HL-60 (cell line): Measurements from ENCODE around the gene MAB21L3.

Experiments used
- DNase-seq, 2 experiments: peaks; one replicate each; pipeline ENCODE4 v3.0.0-alpha.2; 2010 to 2020; ENCODE audit warnings: low read depth in 1 of 2, low spot score in 1 of 2
- H3K27ac ChIP-seq: fragments of 250-450 bp; sonication (Bioruptor Pico); replicated peaks from 2 replicates; pipeline ENCODE4 v1.5.1; 2020; ENCODE audit warnings: mild to moderate bottlenecking, moderate library complexity
- H3K27me3 ChIP-seq: fragments of 250-450 bp; sonication (Bioruptor Pico); 2 replicates; pipeline ENCODE4 v1.5.1; 2021; ENCODE audit warnings: mild to moderate bottlenecking, moderate library complexity; ENCODE audit not compliant: insufficient read depth, poor library complexity, severe bottlenecking
- H3K4me3 ChIP-seq: replicated peaks from 2 replicates; pipeline ENCODE4 v1.5.1; 2011; ENCODE audit warnings: mild to moderate bottlenecking, control low read depth, low read length; ENCODE audit not compliant: insufficient read depth
- CTCF ChIP-seq: IDR thresholded peaks from one replicate; pipeline ENCODE4 v1.5.1; 2011; ENCODE audit warnings: low read length, control low read depth, inconsistent platforms; ENCODE audit not compliant: insufficient read depth
- GABPA ChIP-seq: IDR thresholded peaks from 2 replicates; pipeline ENCODE4 v1.6.1; 2012; ENCODE audit warnings: low read depth
- POLR2AphosphoS5 ChIP-seq: IDR thresholded peaks from 2 replicates; pipeline ENCODE4 v1.6.1; 2012; ENCODE audit warnings: low read depth
- REST ChIP-seq: IDR thresholded peaks from 2 replicates; pipeline ENCODE4 v1.6.1; 2012; ENCODE audit warnings: low read depth; ENCODE audit not compliant: insufficient replicate concordance
- SPI1 ChIP-seq: IDR thresholded peaks from 2 replicates; pipeline ENCODE4 v1.6.1; 2012; ENCODE audit warnings: low read depth, mild to moderate bottlenecking, borderline replicate concordance

The MAB21L3 gene

GRCh38 chr1:116126281-116126680, 15.1 kb downstream of the MAB21L3 start:
- no peak for DNase-seq
- TF ChIP-seq GABPA (no peak), SPI1 (no peak), POLR2AphosphoS5 (no peak), CTCF (no peak), REST (no peak)
- no peaks in the 10 kb centered on the region for H3K27me3 ChIP-seq
- no peak overlapping the region for H3K27ac ChIP-seq
- H3K4me3 ChIP-seq, result no peak overlapping the region

GRCh38 chr1:116127123-116127847, 16.1 kb downstream of the MAB21L3 start:
- DNase-seq, result peak in 1 of 2 experiments; percentile 18
- TF ChIP-seq POLR2AphosphoS5 (no peak), SPI1 (no peak), GABPA (no peak), REST (no peak), CTCF (no peak)
- Histone ChIP-seq H3K27me3 (no peaks in the 10 kb centered on the region), H3K4me3 (no peak overlapping the region), H3K27ac (no peak overlapping the region)

- DNase-seq, result no peak
- H3K27me3 ChIP-seq, result no peaks in the 10 kb centered on the region
- H3K4me3 ChIP-seq, result no peak overlapping the region
- TF ChIP-seq CTCF (no peak), SPI1 (no peak), REST (no peak), POLR2AphosphoS5 (no peak), GABPA (no peak)
- no peak overlapping the region for H3K27ac ChIP-seq
These were observed 16.8 kb downstream of the MAB21L3 start for GRCh38 chr1:116127848-116128540.
